ENCODE results near the gene USP48. TPM values are rescaled to one million over a fixed set of nuclear protein-coding genes. Genes with fewer than 3 reads are reported as not detected.

USP48 gene
- total and polyA plus RNA-seq, 10 donors: 17.5 to 105 (median 82.4) TPM

- Histone ChIP-seq H3K27ac (no peak overlapping the region), H3K4me3 (no peak overlapping the region), H3K36me3 (peaks cover 0 to 99% (median 70%) of the 10 kb centered on the region in 6 donors), H3K27me3 (replicated peaks in 1 of 7) (no peaks in the 10 kb centered on the region), H3K9me3 (no peaks in the 10 kb centered on the region), H3K4me1 (no peaks in the 10 kb centered on the region)
- WGBS, 5 donors: 0% methylated on average over 1 of the region's 1 CpG
- DNase-seq: no peak
- TF ChIP-seq POLR2AphosphoS5 (IDR thresholded peaks at IDR 0.05) (no peak), POLR2A (IDR thresholded peaks at IDR 0.05) (no peak)
- TF ChIP-seq, protein P1, sequence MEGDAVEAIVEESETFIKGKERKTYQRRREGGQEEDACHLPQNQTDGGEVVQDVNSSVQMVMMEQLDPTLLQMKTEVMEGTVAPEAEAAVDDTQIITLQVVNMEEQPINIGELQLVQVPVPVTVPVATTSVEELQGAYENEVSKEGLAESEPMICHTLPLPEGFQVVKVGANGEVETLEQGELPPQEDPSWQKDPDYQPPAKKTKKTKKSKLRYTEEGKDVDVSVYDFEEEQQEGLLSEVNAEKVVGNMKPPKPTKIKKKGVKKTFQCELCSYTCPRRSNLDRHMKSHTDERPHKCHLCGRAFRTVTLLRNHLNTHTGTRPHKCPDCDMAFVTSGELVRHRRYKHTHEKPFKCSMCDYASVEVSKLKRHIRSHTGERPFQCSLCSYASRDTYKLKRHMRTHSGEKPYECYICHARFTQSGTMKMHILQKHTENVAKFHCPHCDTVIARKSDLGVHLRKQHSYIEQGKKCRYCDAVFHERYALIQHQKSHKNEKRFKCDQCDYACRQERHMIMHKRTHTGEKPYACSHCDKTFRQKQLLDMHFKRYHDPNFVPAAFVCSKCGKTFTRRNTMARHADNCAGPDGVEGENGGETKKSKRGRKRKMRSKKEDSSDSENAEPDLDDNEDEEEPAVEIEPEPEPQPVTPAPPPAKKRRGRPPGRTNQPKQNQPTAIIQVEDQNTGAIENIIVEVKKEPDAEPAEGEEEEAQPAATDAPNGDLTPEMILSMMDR (IDR thresholded peaks at IDR 0.05 in 8 of 11, conservative IDR thresholded peaks at IDR 0.05 in 3 of 11): no peak
- intact Hi-C loops (cut with DNase I; ENCODE audit: low total_unique reads): no loop called here
These were observed 50.3 kb downstream of the USP48 start for GRCh38 chr1:21732664-21733063.

GRCh38 chr1:21725748-21726392 is 57.1 kb downstream of the USP48 start:
- TF ChIP-seq, protein P1 (IDR thresholded peaks at IDR 0.05 in 8 of 11, conservative IDR thresholded peaks at IDR 0.05 in 3 of 11): no peak
- no peak for TF ChIP-seq POLR2A (IDR thresholded peaks at IDR 0.05)
- H3K27ac ChIP-seq: no peak overlapping the region
- peaks cover 0 to 100% (median 49%) of the 10 kb centered on the region in 6 donors for H3K36me3 ChIP-seq
- intact Hi-C loops (cut with DNase I; ENCODE audit: low total_unique reads): no loop called here
- H3K4me1 ChIP-seq: peaks cover 0 to 6% (median 0%) of the 10 kb centered on the region in 6 donors
- DNase-seq: no peak
- WGBS, 5 donors: 83 to 96% (median 92%) methylated on average over 1 of the region's 1 CpG
- H3K27me3 ChIP-seq (replicated peaks in 1 of 7): no peaks in the 10 kb centered on the region
- H3K9me3 ChIP-seq: no peaks in the 10 kb centered on the region
- no peak overlapping the region for H3K4me3 ChIP-seq

- DNase-seq: no peak
- Histone ChIP-seq H3K27me3 (replicated peaks in 1 of 7) (no peaks in the 10 kb centered on the region), H3K9me3 (no peaks in the 10 kb centered on the region), H3K36me3 (peaks cover 0 to 100% (median 55%) of the 10 kb centered on the region in 6 donors), H3K4me1 (peaks cover 0 to 6% (median 0%) of the 10 kb centered on the region in 6 donors), H3K4me3 (no peak overlapping the region), H3K27ac (no peak overlapping the region)
- intact Hi-C loops (cut with DNase I; ENCODE audit: low total_unique reads): no loop called here
- no peak for TF ChIP-seq POLR2AphosphoS5 (IDR thresholded peaks at IDR 0.05)
- TF ChIP-seq, protein P1 (IDR thresholded peaks at IDR 0.05 in 8 of 11, conservative IDR thresholded peaks at IDR 0.05 in 3 of 11): no peak
- TF ChIP-seq POLR2A (IDR thresholded peaks at IDR 0.05): no peak
- 94 to 97% (median 95%) methylated on average over 3 of the region's 3 CpGs for WGBS, 5 donors
These were observed 58.4 kb downstream of the USP48 start for GRCh38 chr1:21724570-21724969.

DNA sequence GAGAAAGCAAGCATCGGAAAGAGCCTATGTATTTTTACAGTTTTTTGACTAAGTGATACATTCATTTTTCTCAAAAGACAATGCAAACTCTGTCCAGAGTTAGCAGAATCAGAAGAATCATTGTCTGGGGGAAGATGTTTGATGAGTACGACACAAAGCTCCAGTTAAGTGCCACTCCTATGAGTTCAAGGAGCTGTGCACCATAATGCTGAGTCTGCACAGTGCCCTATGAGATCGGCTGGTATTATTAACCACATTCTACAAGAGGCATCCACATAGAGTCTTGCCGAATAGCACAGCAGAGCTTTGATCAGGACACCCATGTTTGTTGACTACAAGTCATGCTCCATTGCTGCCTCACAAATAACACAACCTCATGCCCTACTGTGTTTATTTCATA is 58.9 kb downstream of the USP48 start:
- WGBS, 5 donors: 93 to 98% (median 96%) methylated on average over 4 of the region's 4 CpGs
- H3K4me3 ChIP-seq: no peak overlapping the region
- TF ChIP-seq POLR2AphosphoS5 (IDR thresholded peaks at IDR 0.05) (no peak), POLR2A (IDR thresholded peaks at IDR 0.05) (no peak)
- TF ChIP-seq, protein P1 (IDR thresholded peaks at IDR 0.05 in 8 of 11, conservative IDR thresholded peaks at IDR 0.05 in 3 of 11): no peak

More for the DNA sequence above, 58.9 kb downstream of the USP48 start:
- no peak for DNase-seq
- Histone ChIP-seq H3K27ac (no peak overlapping the region), H3K27me3 (replicated peaks in 1 of 7) (no peaks in the 10 kb centered on the region), H3K4me1 (peaks cover 0 to 6% (median 0%) of the 10 kb centered on the region in 6 donors), H3K9me3 (no peaks in the 10 kb centered on the region), H3K36me3 (peaks cover 0 to 100% (median 55%) of the 10 kb centered on the region in 6 donors)
- intact Hi-C loops (cut with DNase I; ENCODE audit: low total_unique reads): no loop called here

Data from spleen (tissue), 11 donors.